ENCODE results near the gene TMEM175.
"Not testable (repeated sequence)": the region's sequence is repeated elsewhere in the genome, so short reads cannot be mapped to it uniquely, and the experiment has no call there.

DNA sequence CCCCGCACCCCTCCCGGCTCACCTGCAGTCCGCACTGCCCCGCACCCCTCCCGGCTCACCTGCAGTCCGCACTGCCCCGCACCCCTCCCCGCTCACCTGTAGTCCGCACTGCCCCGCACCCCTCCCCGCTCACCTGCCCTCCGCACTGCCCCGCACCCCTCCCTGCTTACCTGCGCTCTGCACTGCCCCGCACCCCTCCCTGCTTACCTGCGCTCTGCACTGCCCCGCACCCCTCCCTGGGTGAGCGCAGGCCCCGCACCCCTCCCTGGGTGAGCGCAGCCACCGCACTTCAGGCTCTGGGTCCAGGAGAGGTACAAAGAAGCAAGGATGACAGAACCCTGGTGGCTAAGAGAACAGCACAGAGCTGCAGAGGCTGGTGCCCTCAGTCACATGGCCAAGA, 4.7 kb upstream of the TMEM175 start:
- TF ChIP-seq, protein P1, sequence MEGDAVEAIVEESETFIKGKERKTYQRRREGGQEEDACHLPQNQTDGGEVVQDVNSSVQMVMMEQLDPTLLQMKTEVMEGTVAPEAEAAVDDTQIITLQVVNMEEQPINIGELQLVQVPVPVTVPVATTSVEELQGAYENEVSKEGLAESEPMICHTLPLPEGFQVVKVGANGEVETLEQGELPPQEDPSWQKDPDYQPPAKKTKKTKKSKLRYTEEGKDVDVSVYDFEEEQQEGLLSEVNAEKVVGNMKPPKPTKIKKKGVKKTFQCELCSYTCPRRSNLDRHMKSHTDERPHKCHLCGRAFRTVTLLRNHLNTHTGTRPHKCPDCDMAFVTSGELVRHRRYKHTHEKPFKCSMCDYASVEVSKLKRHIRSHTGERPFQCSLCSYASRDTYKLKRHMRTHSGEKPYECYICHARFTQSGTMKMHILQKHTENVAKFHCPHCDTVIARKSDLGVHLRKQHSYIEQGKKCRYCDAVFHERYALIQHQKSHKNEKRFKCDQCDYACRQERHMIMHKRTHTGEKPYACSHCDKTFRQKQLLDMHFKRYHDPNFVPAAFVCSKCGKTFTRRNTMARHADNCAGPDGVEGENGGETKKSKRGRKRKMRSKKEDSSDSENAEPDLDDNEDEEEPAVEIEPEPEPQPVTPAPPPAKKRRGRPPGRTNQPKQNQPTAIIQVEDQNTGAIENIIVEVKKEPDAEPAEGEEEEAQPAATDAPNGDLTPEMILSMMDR (conservative IDR thresholded peaks at IDR 0.05; ENCODE audit: low read length): not testable (repeated sequence)
- TF ChIP-seq EZH2phosphoT487 (IDR thresholded peaks at IDR 0.05; ENCODE audit: borderline replicate concordance): not testable (repeated sequence)

All from Loucy (cell line).